Endothelial cell of umbilical vein (primary cell): ENCODE results near the gene WDR86. TPM values are rescaled to one million over a fixed set of nuclear protein-coding genes. Genes with fewer than 3 reads are reported as not detected.

Source experiments
- BruUV-seq: library from RNA; stranded (reverse); fragments of 400-500 nt; replicated peaks from 2 replicates; lab custom pipeline; 2021; lab: Mats Ljungman, UMichigan
- CTCF ChIA-PET: fragments of 300-600, 350-600 bp; sonication (Branson Sonifier 250); formaldehyde crosslinking; loops from one replicate; lab custom pipeline; 2021; ENCODE audit warnings: antibody characterized with exemption, inconsistent platforms; lab: Charles Lee
- POLR2A ChIA-PET: fragments of 300-600, 350-600 bp; sonication (Branson Sonifier 250); formaldehyde crosslinking; loops from one replicate; lab custom pipeline; 2021; ENCODE audit warnings: antibody characterized with exemption, inconsistent platforms; lab: Charles Lee
- DNase-seq: peaks from one replicate; pipeline ENCODE4 v3.0.0-alpha.2; 2011; ENCODE audit warnings: low read depth, low spot score
- FAIRE-seq: peaks from 2 replicates; lab custom pipeline; 2011; peaks lifted over from hg19 to GRCh38; lab: Jason Lieb, UNC
- H2AFZ ChIP-seq: 2 replicates; pipeline ENCODE4 v1.6.0; 2012; ENCODE audit warnings: low read depth, low read length, control low read depth, inconsistent platforms
- H3K27ac ChIP-seq: 2 replicates; pipeline ENCODE4 v1.5.1; 2011; ENCODE audit warnings: low read depth, mild to moderate bottlenecking, control low read depth, low read length, moderate library complexity; ENCODE audit not compliant: insufficient read depth
- H3K27me3 ChIP-seq, 2 experiments: 2 replicates each; pipeline versions ENCODE4 v1.6.0 to v1.6.1; 2011; ENCODE audit warnings: low read length in 2 of 2, mixed read lengths in 1 of 2; ENCODE audit not compliant: control insufficient read depth in 2 of 2, insufficient read depth in 2 of 2
- H3K36me3 ChIP-seq, 2 experiments: 2 replicates in 1 of 2; 3 replicates in 1 of 2; pipeline ENCODE4 v1.5.1; 2011; ENCODE audit warnings: low read length in 2 of 2, mild to moderate bottlenecking in 1 of 2, moderate library complexity in 1 of 2; ENCODE audit not compliant: control insufficient read depth in 2 of 2, insufficient read depth in 2 of 2; ENCODE audit errors: extremely low read depth in 1 of 2
- H3K4me1 ChIP-seq: 3 replicates; pipeline ENCODE4 v1.5.1; 2011; ENCODE audit warnings: mild to moderate bottlenecking, low read length; ENCODE audit not compliant: control insufficient read depth, insufficient read depth; ENCODE audit errors: extremely low read depth
- H3K4me2 ChIP-seq: 2 replicates; pipeline ENCODE4 v1.6.1; 2011; ENCODE audit warnings: low read length, control low read depth, mixed read lengths; ENCODE audit not compliant: insufficient read depth
- H3K4me3 ChIP-seq, 3 experiments: fragments of 200-600 bp in 1 of 3; sonication (generic), shearing (Covaris generic) in 1 of 3; replicated peaks in 1 of 3; 2 replicates each; pipeline ENCODE4 v1.5.1; 2011 to 2016; ENCODE audit warnings: control low read depth in 3 of 3, low read length in 3 of 3, mild to moderate bottlenecking in 2 of 3, inconsistent platforms in 1 of 3, low read depth in 1 of 3, moderate library complexity in 1 of 3; ENCODE audit not compliant: insufficient read depth in 1 of 3
- H3K79me2 ChIP-seq: 2 replicates; pipeline ENCODE4 v1.6.0; 2012; ENCODE audit warnings: low read length, inconsistent platforms; ENCODE audit not compliant: control insufficient read depth, insufficient read depth
- H3K9ac ChIP-seq: replicated peaks from 2 replicates; pipeline ENCODE3; 2011; ENCODE audit warnings: low read length, control low read depth; ENCODE audit not compliant: insufficient read depth; ENCODE audit errors: extremely low read depth
- H3K9me1 ChIP-seq: replicated peaks from 3 replicates; pipeline ENCODE4 v1.6.0; 2011; ENCODE audit warnings: mild to moderate bottlenecking, low read length; ENCODE audit not compliant: control insufficient read depth, insufficient read depth; ENCODE audit errors: extremely low read depth
- H3K9me3 ChIP-seq: replicated peaks from 2 replicates; pipeline ENCODE4 v1.5.1; 2012; ENCODE audit warnings: low read length, inconsistent platforms; ENCODE audit not compliant: control insufficient read depth, insufficient read depth
- H4K20me1 ChIP-seq: replicated peaks from 2 replicates; pipeline ENCODE3; 2011; ENCODE audit warnings: mild to moderate bottlenecking, low read length; ENCODE audit not compliant: control insufficient read depth, insufficient read depth; ENCODE audit errors: extremely low read depth
- CTCF ChIP-seq, 2 donors: IDR thresholded peaks; 1 replicate in 1 of 2; 2 replicates in 1 of 2; pipeline ENCODE4 v1.5.1; 2011; ENCODE audit warnings: low read length in 2 of 2, mild to moderate bottlenecking in 2 of 2, moderate library complexity in 2 of 2, control low read depth in 1 of 2, inconsistent platforms in 1 of 2, low read depth in 1 of 2; ENCODE audit not compliant: insufficient read depth in 1 of 2; ENCODE audit errors: extremely low read depth in 1 of 2
- EZH2 ChIP-seq: IDR thresholded peaks from 2 replicates; pipeline ENCODE4 v1.6.1; 2012; ENCODE audit warnings: borderline replicate concordance, low read depth, mild to moderate bottlenecking, moderate library complexity, low read length, inconsistent platforms; ENCODE audit not compliant: severe bottlenecking
- FOS ChIP-seq: IDR thresholded peaks from 2 replicates; pipeline ENCODE4 v1.6.1; 2011; ENCODE audit warnings: mild to moderate bottlenecking, low read length, moderate library complexity, borderline replicate concordance; ENCODE audit not compliant: insufficient read depth
- GATA2 ChIP-seq: IDR thresholded peaks from 2 replicates; pipeline ENCODE4 v1.7.0; 2011; ENCODE audit warnings: low read depth, mild to moderate bottlenecking, moderate library complexity, mixed read lengths, low read length; ENCODE audit not compliant: insufficient read length, insufficient read depth
- JUN ChIP-seq: IDR thresholded peaks from 2 replicates; pipeline ENCODE4 v1.6.1; 2011; ENCODE audit warnings: borderline replicate concordance, low read depth; ENCODE audit not compliant: insufficient read length, insufficient read depth
- MAX ChIP-seq: IDR thresholded peaks from 2 replicates; pipeline ENCODE4 v1.6.1; 2011; ENCODE audit not compliant: insufficient read depth, insufficient read length
- MYC ChIP-seq: IDR thresholded peaks from one replicate; pipeline ENCODE4 v1.6.1; 2011; ENCODE audit warnings: mild to moderate bottlenecking, low read depth, low read length
- POLR2A ChIP-seq: IDR thresholded peaks from 2 replicates; pipeline ENCODE4 v1.6.1; 2012; ENCODE audit warnings: low read depth, mild to moderate bottlenecking, control low read depth, low read length
- POLR2AphosphoS5 ChIP-seq: IDR thresholded peaks from 2 replicates; pipeline ENCODE4 v1.6.1; 2012; ENCODE audit warnings: low read depth, mild to moderate bottlenecking, control low read depth, low read length, moderate library complexity; ENCODE audit not compliant: insufficient read depth
- dilution Hi-C: fragments of 300-500 bp; cut with MboI; formaldehyde crosslinking; loops from one replicate; pipeline ENCODE4 v1.15.0; 2019; ENCODE audit warnings: low sequenced_read_pairs; ENCODE audit not compliant: extremely low pct_ligation_motif_present
- intact Hi-C: fragments of 100-400 bp; cut with micrococcal nuclease; formaldehyde crosslinking; loops from one replicate; pipeline ENCODE4 v1.10.0; 2022
- polyA plus RNA-seq, 4 experiments: library from polyadenylated mRNA; depleted of rRNA in 3 of 4; stranded (reverse) in 3 of 4; unstranded in 1 of 4; fragments of >200 nt; gene quantifications; 2 replicates each; pipeline versions ENCODE4 v1.2.1 to v1.2.3, GENCODE V29; 2011 to 2012; ENCODE audit warnings: missing spikeins in 1 of 4
- total RNA-seq: library from RNA; stranded (reverse); gene quantifications from 2 replicates; pipeline ENCODE4 v1.2.3, GENCODE V29; 2021

Gene WDR86
- total and polyA plus RNA-seq, 2 donors (not counting 3 experiments of a cell fraction or from before 2014, with no cell fraction given), result not detected

- Histone ChIP-seq H3K4me3 (no peak overlapping the region), H3K79me2 (no peaks in the 10 kb centered on the region), H3K9ac (no peak overlapping the region), H3K9me3 (no peaks in the 10 kb centered on the region), H4K20me1 (no peaks in the 10 kb centered on the region), H3K4me1 (no peaks in the 10 kb centered on the region), H3K27ac (no peak overlapping the region), H3K27me3 (peaks cover 21 to 34% of the 10 kb centered on the region in 2 experiments), H2AFZ (no peak overlapping the region), H3K4me2 (no peak overlapping the region), H3K36me3 (no peaks in the 10 kb centered on the region), H3K9me1 (no peaks in the 10 kb centered on the region)
- BruUV-seq, result no TSS peak
- TF ChIP-seq CTCF (IDR thresholded peaks at IDR 0.05; ENCODE audit: extremely low read depth in 1 of 2, insufficient read depth in 1 of 2, low read depth in 1 of 2, low read length in 2 of 2), result no peak
- no peak for TF ChIP-seq EZH2
- no peak for TF ChIP-seq MYC
- TF ChIP-seq POLR2AphosphoS5, result no peak
- no peak for TF ChIP-seq MAX
- no peak for TF ChIP-seq POLR2A
- no peak for TF ChIP-seq FOS
- no peak for TF ChIP-seq JUN
- no peak for TF ChIP-seq GATA2
- CTCF ChIA-PET, result interaction anchor here (2.8 kb wide), 1 partner anchor 11 kb away, joined by 21 read pairs; no protein-coding TSS in a partner anchor
- dilution Hi-C loops, result no loop called here
- DNase-seq (no peak), FAIRE-seq (no peak)
- intact Hi-C loops, result no loop called here
- POLR2A ChIA-PET, result no interaction called here
These were observed 28.2 kb upstream of the WDR86 start for GRCh38 chr7:151437866-151438516.
